GM15510 (cell line): ENCODE results near the gene GLCCI1.

Experiments used
- POLR2A ChIP-seq: IDR thresholded peaks from 3 replicates; pipeline ENCODE4 v1.6.1; 2011; ENCODE audit warnings: borderline replicate concordance; ENCODE audit not compliant: insufficient read length; ENCODE audit errors: extremely low read depth

Gene GLCCI1

GRCh38 chr7:8134089-8134733 lies 165.6 kb downstream of the GLCCI1 start:
- no peak for TF ChIP-seq POLR2A

GRCh38 chr7:8135417-8135816 lies 166.8 kb downstream of the GLCCI1 start:
- TF ChIP-seq POLR2A, result no peak

- TF ChIP-seq POLR2A, result no peak
Measured at GRCh38 chr7:8136051-8136730, 167.6 kb downstream of the GLCCI1 start.
